HG02938 (cell line): ENCODE data around the gene KIF16B.
"Not testable (repeated sequence)": the region's sequence is repeated elsewhere in the genome, so short reads cannot be mapped to it uniquely, and the experiment has no call there.

Source experiments
- ATAC-seq: cut with Tn5 transposase; IDR thresholded peaks from one replicate; pipeline ENCODE4 v1.9.1; 2021; ENCODE audit warnings: mild to moderate bottlenecking, moderate library complexity; ENCODE audit not compliant: unreplicated experiment

KIF16B gene

DNA sequence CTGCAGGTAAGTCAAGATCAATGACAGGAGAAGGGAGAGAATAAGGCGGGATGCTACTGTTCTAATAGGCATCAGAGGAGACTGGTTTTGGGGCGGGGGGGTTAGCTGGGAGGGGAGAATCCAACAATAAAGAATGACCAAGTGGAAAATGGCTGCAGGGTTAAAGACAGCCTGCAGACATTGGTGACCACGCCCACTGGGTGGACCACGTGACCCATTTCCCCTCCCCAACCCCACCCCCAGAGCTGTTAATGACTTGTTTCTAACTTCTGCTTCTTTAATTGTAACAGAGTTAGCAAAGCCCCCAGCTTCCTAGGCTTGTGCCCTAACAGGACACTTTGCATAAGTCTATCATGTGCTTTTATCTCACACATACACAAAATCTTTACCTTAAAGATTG, 344.5 kb downstream of the KIF16B start:
- ATAC-seq: no peak

DNA sequence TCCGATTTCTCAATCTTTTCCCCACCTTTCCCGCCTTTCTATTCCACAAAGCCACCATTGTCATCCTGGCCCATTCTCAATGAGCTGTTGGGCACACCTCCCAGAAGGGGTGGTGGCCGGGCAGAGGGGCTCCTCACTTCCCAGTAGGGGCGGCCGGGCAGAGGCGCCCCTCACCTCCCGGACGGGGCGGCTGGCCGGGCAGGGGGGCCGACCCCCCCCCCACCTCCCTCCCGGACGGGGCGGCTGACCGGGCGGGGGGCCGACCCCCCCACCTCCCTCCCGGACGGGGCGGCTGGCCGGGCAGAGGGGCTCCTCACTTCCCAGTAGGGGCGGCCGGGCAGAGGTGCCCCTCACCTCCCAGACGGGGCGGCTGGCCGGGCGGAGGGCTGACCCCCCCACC, 346.3 kb downstream of the KIF16B start:
- ATAC-seq: not testable (repeated sequence)

DNA sequence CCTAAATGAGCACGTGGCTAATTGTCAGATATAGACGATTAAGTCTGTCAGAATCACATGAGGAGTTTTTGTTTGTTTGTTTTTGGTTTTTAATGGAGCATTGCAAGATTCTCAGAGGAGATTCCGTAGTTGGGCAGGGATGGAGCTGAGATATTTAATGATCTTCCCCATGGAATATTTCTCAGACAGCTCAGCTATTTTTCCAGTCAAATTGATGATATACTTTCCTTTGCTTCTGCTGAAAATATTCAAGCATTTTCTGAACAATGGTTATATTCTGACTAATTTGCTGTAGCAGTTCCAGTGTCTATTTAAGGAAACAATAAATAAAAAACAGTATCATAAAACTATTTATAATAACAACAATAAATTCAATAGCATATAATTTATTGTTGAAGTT, 348.4 kb downstream of the KIF16B start:
- no peak for ATAC-seq

DNA sequence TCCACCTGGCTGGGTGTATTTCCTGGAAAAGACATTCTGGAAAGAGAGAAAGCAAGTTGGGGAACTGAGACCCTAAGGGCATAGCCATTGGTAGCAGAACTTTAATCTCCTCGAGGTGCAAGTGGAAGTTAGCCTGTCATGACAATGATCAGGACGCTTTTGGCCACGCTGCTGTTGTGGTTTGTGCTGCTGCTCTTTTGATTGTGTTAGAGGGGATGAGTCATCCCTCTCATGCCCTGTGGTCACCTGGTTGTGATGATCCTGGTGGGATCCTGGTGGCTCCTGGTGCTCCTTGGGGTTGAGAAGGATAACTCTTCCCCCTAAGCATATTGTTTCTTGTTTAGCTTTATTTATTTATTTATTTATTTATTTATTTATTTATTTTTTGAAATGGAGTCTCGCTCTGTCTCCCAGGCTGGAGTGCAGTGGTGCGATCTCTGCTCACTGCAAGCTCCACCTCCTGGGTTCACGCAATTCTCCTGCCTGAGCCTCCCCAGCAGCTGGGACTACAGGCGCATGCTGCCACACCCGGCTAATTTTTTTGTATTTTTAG, 350.3 kb downstream of the KIF16B start:
- ATAC-seq: no peak
